ENCODE data around the gene PRDX4.

PRDX4 gene

DNA sequence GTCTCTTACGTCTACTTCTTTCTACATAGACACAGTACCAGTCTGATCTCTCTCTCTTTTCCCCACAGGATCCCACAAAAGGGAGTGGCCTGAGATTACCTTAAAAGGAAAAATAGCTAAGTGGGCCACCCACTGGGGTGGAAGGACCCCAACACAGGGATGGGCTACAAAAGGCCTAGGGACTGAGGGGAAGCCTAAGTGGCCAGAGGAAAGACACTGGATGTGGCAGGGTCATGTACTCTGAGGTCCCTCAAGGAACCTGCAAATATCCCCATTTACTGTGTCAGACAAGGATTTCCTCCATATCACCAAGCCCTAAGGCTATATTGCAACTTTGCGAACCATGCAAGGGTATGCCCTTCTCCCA is 6.5 kb upstream of the PRDX4 start:
- H3K4me3 ChIP-seq (ENCODE audit: low read depth, low read length), result no peak overlapping the region
- TF ChIP-seq, protein P1, sequence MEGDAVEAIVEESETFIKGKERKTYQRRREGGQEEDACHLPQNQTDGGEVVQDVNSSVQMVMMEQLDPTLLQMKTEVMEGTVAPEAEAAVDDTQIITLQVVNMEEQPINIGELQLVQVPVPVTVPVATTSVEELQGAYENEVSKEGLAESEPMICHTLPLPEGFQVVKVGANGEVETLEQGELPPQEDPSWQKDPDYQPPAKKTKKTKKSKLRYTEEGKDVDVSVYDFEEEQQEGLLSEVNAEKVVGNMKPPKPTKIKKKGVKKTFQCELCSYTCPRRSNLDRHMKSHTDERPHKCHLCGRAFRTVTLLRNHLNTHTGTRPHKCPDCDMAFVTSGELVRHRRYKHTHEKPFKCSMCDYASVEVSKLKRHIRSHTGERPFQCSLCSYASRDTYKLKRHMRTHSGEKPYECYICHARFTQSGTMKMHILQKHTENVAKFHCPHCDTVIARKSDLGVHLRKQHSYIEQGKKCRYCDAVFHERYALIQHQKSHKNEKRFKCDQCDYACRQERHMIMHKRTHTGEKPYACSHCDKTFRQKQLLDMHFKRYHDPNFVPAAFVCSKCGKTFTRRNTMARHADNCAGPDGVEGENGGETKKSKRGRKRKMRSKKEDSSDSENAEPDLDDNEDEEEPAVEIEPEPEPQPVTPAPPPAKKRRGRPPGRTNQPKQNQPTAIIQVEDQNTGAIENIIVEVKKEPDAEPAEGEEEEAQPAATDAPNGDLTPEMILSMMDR (IDR thresholded peaks at IDR 0.05; ENCODE audit: control insufficient read depth, extremely low read depth, insufficient read depth), result no peak
- no peak for DNase-seq (ENCODE audit: low read depth)

DNA sequence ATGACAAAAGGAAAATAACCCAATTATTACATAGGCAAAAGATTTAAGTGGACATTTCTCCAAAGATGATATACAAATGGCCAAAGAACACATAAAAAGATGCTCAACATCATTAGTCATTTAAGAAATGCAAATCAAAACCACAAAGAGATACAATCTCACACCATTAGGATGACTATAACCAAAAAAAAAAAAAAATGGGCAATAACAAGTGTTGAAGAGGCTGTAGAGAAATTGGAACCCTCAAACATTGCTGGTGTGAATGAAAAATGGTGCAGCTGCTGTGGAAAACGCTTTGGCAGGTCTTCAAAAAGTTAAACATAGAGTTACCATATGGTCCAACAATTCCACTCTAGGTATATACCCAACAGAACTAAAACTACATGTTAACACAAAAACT is 5.6 kb upstream of the PRDX4 start:
- TF ChIP-seq, protein P1 (IDR thresholded peaks at IDR 0.05; ENCODE audit: control insufficient read depth, extremely low read depth, insufficient read depth), result no peak
- H3K4me3 ChIP-seq (ENCODE audit: low read depth, low read length), result no peak overlapping the region
- no peak for DNase-seq (ENCODE audit: low read depth)

DNA sequence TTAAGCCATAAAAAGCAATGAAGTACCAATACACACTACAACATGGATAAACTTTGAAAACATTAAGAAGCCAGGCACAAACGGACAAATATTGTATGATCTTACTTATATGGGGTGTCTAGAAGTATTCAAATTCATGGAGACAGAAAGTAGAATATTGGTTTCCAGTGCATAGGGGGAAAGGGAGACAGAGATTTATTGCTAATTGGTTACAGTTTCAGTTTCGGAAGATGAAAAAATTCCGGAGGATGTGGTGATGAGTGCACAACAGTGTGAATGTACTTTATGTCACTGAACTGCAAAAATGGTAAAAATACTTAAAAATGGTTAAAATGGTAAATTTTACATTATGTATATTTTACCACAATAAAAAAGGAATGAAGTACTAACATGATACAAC is 5.1 kb upstream of the PRDX4 start:
- TF ChIP-seq, protein P1 (IDR thresholded peaks at IDR 0.05; ENCODE audit: control insufficient read depth, extremely low read depth, insufficient read depth), result no peak
- no peak for DNase-seq (ENCODE audit: low read depth)
- H3K4me3 ChIP-seq (ENCODE audit: low read depth, low read length), result no peak overlapping the region

DNA sequence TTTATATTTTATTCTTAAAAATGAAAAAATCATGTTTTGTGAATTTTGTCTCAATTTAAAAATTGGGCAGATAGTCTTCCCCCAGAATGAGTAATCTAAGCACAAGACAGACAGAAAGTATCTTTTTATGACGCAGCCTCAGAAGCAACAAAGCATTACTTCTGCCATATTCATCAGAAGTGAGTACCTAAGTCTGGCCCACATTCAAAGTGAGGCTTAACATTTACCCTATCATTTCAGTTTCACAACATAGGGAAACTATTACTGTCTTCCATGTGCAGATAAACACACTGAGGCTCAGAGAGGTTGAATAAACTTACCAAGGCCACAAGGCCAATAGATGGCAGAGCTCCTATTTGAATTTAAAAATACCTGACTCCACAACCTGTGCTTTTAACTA is 4.4 kb upstream of the PRDX4 start:
- DNase-seq (ENCODE audit: low read depth), result no peak
- TF ChIP-seq, protein P1 (IDR thresholded peaks at IDR 0.05; ENCODE audit: control insufficient read depth, extremely low read depth, insufficient read depth), result no peak
- H3K4me3 ChIP-seq (ENCODE audit: low read depth, low read length), result no peak overlapping the region

DNA sequence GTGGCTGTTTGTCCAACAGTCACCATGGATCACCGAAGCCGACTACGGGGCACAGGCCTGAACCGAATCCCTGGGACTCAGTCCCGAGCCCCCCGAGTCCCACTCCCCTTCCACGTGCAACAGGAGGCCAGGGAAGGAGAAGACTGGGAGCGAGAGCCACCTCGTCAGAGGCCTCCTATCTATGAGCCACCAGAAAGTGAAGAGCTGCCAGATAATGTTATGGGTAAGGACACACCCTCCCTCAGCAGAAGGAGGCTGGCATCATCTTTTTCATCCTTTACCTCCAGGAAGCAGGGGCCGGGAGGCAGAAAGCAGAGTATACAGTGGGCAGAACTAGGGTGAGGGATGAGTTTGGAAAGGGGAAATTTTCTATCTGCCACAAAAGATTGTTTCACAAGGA is 2.8 kb upstream of the PRDX4 start:
- TF ChIP-seq, protein P1 (IDR thresholded peaks at IDR 0.05; ENCODE audit: control insufficient read depth, extremely low read depth, insufficient read depth), result no peak
- DNase-seq (ENCODE audit: low read depth), result no peak
- H3K4me3 ChIP-seq (ENCODE audit: low read depth, low read length), result no peak overlapping the region

DNA sequence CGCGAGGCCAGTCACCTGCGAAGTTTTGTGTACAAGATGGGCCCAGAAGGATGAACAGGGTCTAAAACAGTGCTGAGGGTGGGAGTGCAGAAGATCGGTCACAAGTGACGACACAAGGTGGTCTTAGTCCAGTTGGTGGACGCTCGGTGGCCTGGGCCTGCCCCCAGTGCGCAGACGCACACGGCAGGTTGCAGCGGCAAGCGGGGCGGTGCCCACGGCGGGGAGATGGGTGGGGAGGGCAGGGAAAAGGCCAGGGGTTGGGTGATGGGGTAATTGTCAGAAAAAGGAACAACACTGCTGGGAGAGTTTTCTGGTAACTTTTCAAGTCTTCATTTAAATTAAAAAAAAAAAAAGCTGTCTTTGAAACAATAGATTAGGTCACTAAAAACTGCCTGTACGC is 1.0 kb upstream of the PRDX4 start:
- TF ChIP-seq, protein P1 (IDR thresholded peaks at IDR 0.05; ENCODE audit: control insufficient read depth, extremely low read depth, insufficient read depth), result no peak
- H3K4me3 ChIP-seq (ENCODE audit: low read depth, low read length), result no peak overlapping the region
- DNase-seq (ENCODE audit: low read depth), result no peak

DNA sequence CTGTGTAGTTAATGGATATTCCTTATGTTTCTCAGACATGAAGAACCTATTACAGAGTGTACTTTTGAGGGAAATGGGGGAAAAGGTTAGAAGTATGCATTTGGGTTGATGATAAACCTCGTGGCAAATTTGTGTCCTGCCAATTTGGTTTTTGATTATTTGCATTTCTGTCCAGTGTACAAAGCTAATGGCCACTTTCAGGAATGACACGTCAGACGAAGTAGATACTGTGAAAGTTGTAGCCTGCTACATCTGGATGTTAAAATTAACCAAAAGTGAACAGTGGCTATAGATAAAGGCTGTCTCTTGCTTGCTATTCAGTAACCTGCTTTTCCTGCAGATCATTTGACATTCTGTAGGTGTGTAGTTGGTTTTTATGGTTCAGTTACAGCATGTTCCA is 1.0 kb downstream of the PRDX4 start:
- H3K4me3 ChIP-seq (ENCODE audit: low read depth, low read length), result peak overlapping the region; percentile 66
- TF ChIP-seq, protein P1 (IDR thresholded peaks at IDR 0.05; ENCODE audit: control insufficient read depth, extremely low read depth, insufficient read depth), result no peak
- no peak for DNase-seq (ENCODE audit: low read depth)
